Subcutaneous adipose tissue (tissue), 4 donors: ENCODE measurements around the gene PPP2R5A. TPM values are rescaled to one million over a fixed set of nuclear protein-coding genes. Genes with fewer than 3 reads are reported as not detected.

ENCODE experiments used
- CTCF ChIP-seq: fragments of 450-650 bp; IDR thresholded peaks from one replicate; pipeline ENCODE4 v1.5.1; 2016; ENCODE audit warnings: low read depth, mild to moderate bottlenecking, control low read depth, antibody characterized with exemption, moderate library complexity
- total RNA-seq, 4 donors: library from RNA; depleted of rRNA; stranded (reverse); fragments of >200 nt; gene quantifications; one replicate each; pipeline ENCODE4 v1.1.0, GENCODE V29; 2016

Gene PPP2R5A
- total RNA-seq, 4 donors from 2014 or later: 84.5 to 130 (median 106) TPM

GRCh38 chr1:212291505-212292134 lies 6.4 kb downstream of the PPP2R5A start:
- no peak for TF ChIP-seq CTCF

GRCh38 chr1:212292250-212293105 lies 7.3 kb downstream of the PPP2R5A start:
- no peak for TF ChIP-seq CTCF

DNA sequence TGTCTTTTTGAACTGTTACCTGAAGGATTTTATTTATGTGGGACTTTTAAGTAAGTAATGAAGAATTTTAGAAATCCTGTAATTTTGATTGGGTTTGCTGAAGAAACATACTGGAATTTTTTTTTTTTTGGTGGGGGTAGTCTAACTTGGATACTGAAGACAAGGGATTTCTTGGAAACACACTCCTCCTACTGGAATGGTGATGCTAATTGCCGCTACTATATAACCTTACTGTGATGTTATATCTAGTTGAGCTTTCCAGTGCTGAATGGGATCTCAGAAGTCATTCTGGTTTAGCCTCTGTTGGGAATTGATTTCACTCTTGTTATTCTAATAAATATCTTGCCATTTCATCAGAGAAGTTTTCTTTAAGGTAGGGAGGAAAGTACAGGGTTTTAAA lies 8.4 kb downstream of the PPP2R5A start:
- TF ChIP-seq CTCF: no peak

DNA sequence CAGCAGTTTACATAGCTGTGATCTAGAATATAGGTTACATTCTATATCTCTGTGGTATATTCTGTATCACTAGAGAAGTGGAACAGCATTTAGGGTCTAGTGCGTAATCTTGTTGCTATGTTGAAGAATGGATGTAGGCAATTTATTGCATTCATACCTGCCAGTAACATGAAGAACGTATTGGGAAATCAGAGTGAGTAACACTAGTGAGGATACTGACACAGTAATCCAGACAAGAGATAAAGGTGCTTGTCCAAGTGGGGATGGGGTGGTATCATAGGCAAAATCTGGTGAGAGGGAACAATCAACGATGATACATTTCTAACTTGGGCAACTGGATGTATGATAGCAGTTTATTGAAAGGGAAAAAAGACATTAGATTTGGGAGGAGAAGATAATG lies 9.8 kb downstream of the PPP2R5A start:
- TF ChIP-seq CTCF: no peak

DNA sequence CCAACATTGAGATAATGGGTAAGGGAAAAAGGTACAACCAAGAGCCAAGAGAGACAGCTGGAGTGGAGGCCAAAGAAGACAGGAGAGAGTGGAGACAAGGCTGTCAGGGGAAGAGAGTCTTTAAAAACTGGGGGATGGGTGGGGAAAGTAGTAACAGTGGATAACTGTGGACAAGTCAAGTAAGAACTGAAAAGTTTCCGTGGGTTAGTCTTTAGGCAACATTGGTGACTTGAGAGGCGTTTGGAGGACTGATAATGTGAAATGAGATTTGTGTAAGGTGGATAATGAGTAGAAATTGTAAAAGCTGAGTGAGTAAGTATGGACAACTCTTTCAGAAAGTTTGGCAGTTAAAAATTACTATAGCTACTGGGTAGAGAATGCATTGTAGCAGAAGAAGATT lies 10.4 kb downstream of the PPP2R5A start:
- TF ChIP-seq CTCF: no peak

DNA sequence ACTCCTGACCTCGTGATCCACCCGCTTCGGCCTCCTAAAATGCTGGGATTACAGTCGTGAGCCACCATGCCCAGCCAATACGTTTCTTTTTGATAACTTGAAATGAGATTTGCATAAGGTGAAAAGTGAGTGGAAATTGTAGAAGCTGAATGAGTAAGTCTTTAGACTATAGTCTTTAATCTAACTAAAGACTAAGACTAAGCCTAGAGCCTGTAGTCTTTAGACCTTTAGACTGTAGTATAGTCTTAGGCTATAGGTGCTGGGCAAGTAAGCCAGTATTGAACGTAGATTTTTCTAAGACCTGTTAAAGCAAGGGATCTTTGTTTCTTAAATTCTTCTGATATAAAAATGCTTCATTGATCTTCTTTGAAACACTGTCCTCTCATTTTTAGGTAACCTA lies 12.1 kb downstream of the PPP2R5A start:
- TF ChIP-seq CTCF: no peak

GRCh38 chr1:212301580-212301979 lies 16.4 kb downstream of the PPP2R5A start:
- TF ChIP-seq CTCF: no peak
